GM04503 (cell line): ENCODE results near the gene F7.
"Not testable (repeated sequence)": the region's sequence is repeated elsewhere in the genome, so short reads cannot be mapped to it uniquely, and the experiment has no call there.

Experiments used
- DNase-seq: peaks from one replicate; pipeline ENCODE4 v3.0.0-alpha.2; 2012; ENCODE audit warnings: low read depth

The F7 gene

GRCh38 chr13:113105032-113105920 lies at the start of gene F7:
TSS of gene F7 (plus strand) at chr13:113105791. CDS start at chr13:113105842, 51 bp downstream.
- DNase-seq: no peak

GRCh38 chr13:113057084-113057483 lies 48.5 kb upstream of the F7 start:
- no peak for DNase-seq

GRCh38 chr13:113057559-113057958 lies 48.0 kb upstream of the F7 start:
- DNase-seq: not testable (repeated sequence)

- DNase-seq: no peak
Measured at GRCh38 chr13:113058129-113058987, 47.2 kb upstream of the F7 start.

- DNase-seq: no peak
Measured at GRCh38 chr13:113058988-113059850, 46.4 kb upstream of the F7 start.

- no peak for DNase-seq
Measured at GRCh38 chr13:113059891-113060290, 45.7 kb upstream of the F7 start.

- DNase-seq: no peak
Measured at GRCh38 chr13:113060557-113061270, 44.9 kb upstream of the F7 start.

GRCh38 chr13:113061271-113061625 lies 44.3 kb upstream of the F7 start:
- DNase-seq: no peak

GRCh38 chr13:113061796-113062425 lies 43.7 kb upstream of the F7 start:
- DNase-seq: no peak

GRCh38 chr13:113062691-113063090 lies 42.9 kb upstream of the F7 start:
- DNase-seq: no peak

- DNase-seq: no peak
Measured at GRCh38 chr13:113063091-113063491, 42.5 kb upstream of the F7 start.

GRCh38 chr13:113064000-113064533 lies 41.5 kb upstream of the F7 start:
- no peak for DNase-seq

- peak; percentile 31 for DNase-seq
Measured at GRCh38 chr13:113064534-113065405, 40.8 kb upstream of the F7 start.

GRCh38 chr13:113065406-113066141 lies 40.0 kb upstream of the F7 start:
- no peak for DNase-seq

GRCh38 chr13:113066142-113066455 lies 39.5 kb upstream of the F7 start:
- DNase-seq: no peak

GRCh38 chr13:113066746-113067145 lies 38.8 kb upstream of the F7 start:
- DNase-seq: no peak

- DNase-seq: no peak
Measured at GRCh38 chr13:113069861-113070805, 35.5 kb upstream of the F7 start.

- DNase-seq: no peak
Measured at GRCh38 chr13:113070855-113071254, 34.7 kb upstream of the F7 start.
